Stimulated activated CD4-positive, alpha-beta T cell treated with anti-CD3 and anti-CD28 coated beads, TNF-alpha, amount 100 ng/mL, for 48 hours (primary cell): Measurements from ENCODE around the gene EFR3B.

Experiments
- DNase-seq, 3 donors: peaks; one replicate each; pipeline ENCODE4 v3.0.0-alpha.2; 2020; ENCODE audit warnings: low read depth in 3 of 3

Gene EFR3B

GRCh38 chr2:25072606-25073005 is 30.7 kb downstream of the EFR3B start:
- no peak for DNase-seq

- no peak for DNase-seq
Observed at GRCh38 chr2:25073025-25073424, 31.1 kb downstream of the EFR3B start.

- no peak for DNase-seq
Observed at GRCh38 chr2:25073914-25074313, 32.0 kb downstream of the EFR3B start.

GRCh38 chr2:25074826-25075225 is 33.0 kb downstream of the EFR3B start:
- no peak for DNase-seq

GRCh38 chr2:25076749-25077148 is 34.9 kb downstream of the EFR3B start:
- DNase-seq, result no peak

- no peak for DNase-seq
Observed at GRCh38 chr2:25077789-25078169, 35.9 kb downstream of the EFR3B start.

GRCh38 chr2:25078170-25079049 is 36.5 kb downstream of the EFR3B start:
- no peak for DNase-seq

GRCh38 chr2:25079050-25079635 is 37.3 kb downstream of the EFR3B start:
- DNase-seq, result no peak

GRCh38 chr2:25081237-25081790 is 39.4 kb downstream of the EFR3B start:
- DNase-seq, result no peak

- DNase-seq, result no peak
Observed at GRCh38 chr2:25082002-25082622, 40.2 kb downstream of the EFR3B start.

GRCh38 chr2:25085761-25086560 is 44.1 kb downstream of the EFR3B start:
- DNase-seq, result no peak

GRCh38 chr2:25088817-25089516 is 47.1 kb downstream of the EFR3B start:
- no peak for DNase-seq

GRCh38 chr2:25089605-25090315 is 47.9 kb downstream of the EFR3B start:
- no peak for DNase-seq

- no peak for DNase-seq
Observed at GRCh38 chr2:25090801-25091200, 48.9 kb downstream of the EFR3B start.

GRCh38 chr2:25091265-25091664 is 49.4 kb downstream of the EFR3B start:
- DNase-seq, result no peak

- no peak for DNase-seq
Observed at GRCh38 chr2:25098056-25098455, 56.2 kb downstream of the EFR3B start.

GRCh38 chr2:25098670-25099486 is 57.0 kb downstream of the EFR3B start:
- no peak for DNase-seq

- peak; percentile 1 to 24 (median 15) for DNase-seq
Observed at GRCh38 chr2:25102352-25102751, 60.5 kb downstream of the EFR3B start.

- DNase-seq, result no peak
Observed at GRCh38 chr2:25103287-25103871, 61.5 kb downstream of the EFR3B start.
